Tibial nerve (tissue), 3 donors: ENCODE results near the gene CD300LF.

Experiments
- EP300 ChIP-seq, 2 donors: sonication (generic); formaldehyde crosslinking; IDR thresholded peaks; one replicate each; pipeline ENCODE4 v1.6.1; 2017; ENCODE audit warnings: antibody characterized with exemption in 2 of 2, mild to moderate bottlenecking in 1 of 2
- POLR2A ChIP-seq, 2 donors: fragments of 450-650 bp; IDR thresholded peaks; one replicate each; pipeline ENCODE4 v1.6.1; 2017; ENCODE audit warnings: antibody characterized with exemption in 2 of 2, mild to moderate bottlenecking in 2 of 2, moderate library complexity in 2 of 2

GRCh38 chr17:74711058-74711824 lies 1.5 kb downstream of the CD300LF start:
- TF ChIP-seq POLR2A (IDR thresholded peaks at IDR 0.05), result no peak
- no peak for TF ChIP-seq EP300 (IDR thresholded peaks at IDR 0.05)
